Kidney glomerular epithelial cell (primary cell): Measurements from ENCODE around the gene TLL2.
"Not testable (repeated sequence)": the region's sequence is repeated elsewhere in the genome, so short reads cannot be mapped to it uniquely, and the experiment has no call there.

Experiments
- DNase-seq: peaks from one replicate; lab custom pipeline; 2025; lab: John Stamatoyannopoulos, UW

TLL2 gene

GRCh38 chr10:96513698-96514561, at the start of gene TLL2:
TSS of gene TLL2 (minus strand) at chr10:96513926. CDS start at chr10:96513685, 241 bp downstream.
- DNase-seq: peak; percentile 80

GRCh38 chr10:96560966-96561887, 47.5 kb upstream of the TLL2 start:
- no peak for DNase-seq

- no peak for DNase-seq
Observed at GRCh38 chr10:96560489-96560888, 46.8 kb upstream of the TLL2 start.

- no peak for DNase-seq
Observed at GRCh38 chr10:96556003-96556402, 42.3 kb upstream of the TLL2 start.

GRCh38 chr10:96555330-96555729, 41.6 kb upstream of the TLL2 start:
- no peak for DNase-seq

GRCh38 chr10:96548589-96548988, 34.9 kb upstream of the TLL2 start:
- DNase-seq: no peak

- DNase-seq: not testable (repeated sequence)
Observed at GRCh38 chr10:96545558-96545957, 31.8 kb upstream of the TLL2 start.

GRCh38 chr10:96541921-96542320, 28.2 kb upstream of the TLL2 start:
- DNase-seq: no peak

- DNase-seq: no peak
Observed at GRCh38 chr10:96540240-96540639, 26.5 kb upstream of the TLL2 start.

- no peak for DNase-seq
Observed at GRCh38 chr10:96538683-96539082, 25.0 kb upstream of the TLL2 start.

- DNase-seq: no peak
Observed at GRCh38 chr10:96536129-96536528, 22.4 kb upstream of the TLL2 start.

- DNase-seq: no peak
Observed at GRCh38 chr10:96532523-96532922, 18.8 kb upstream of the TLL2 start.

GRCh38 chr10:96529634-96530279, 16.0 kb upstream of the TLL2 start:
- DNase-seq: no peak

- no peak for DNase-seq
Observed at GRCh38 chr10:96524741-96525140, 11.0 kb upstream of the TLL2 start.

- no peak for DNase-seq
Observed at GRCh38 chr10:96517284-96517683, 3.6 kb upstream of the TLL2 start.

- no peak for DNase-seq
Observed at GRCh38 chr10:96516337-96516736, 2.6 kb upstream of the TLL2 start.

- DNase-seq: no peak
Observed at GRCh38 chr10:96513305-96513697, 425 bp downstream of the TLL2 start.

GRCh38 chr10:96512524-96513304, 1.0 kb downstream of the TLL2 start:
- DNase-seq: peak; percentile 12

GRCh38 chr10:96511044-96511945, 2.4 kb downstream of the TLL2 start:
- peak; percentile 58 for DNase-seq

GRCh38 chr10:96509017-96509641, 4.6 kb downstream of the TLL2 start:
- DNase-seq: peak; percentile 99
